ENCODE measurements around the gene FOSL2. TPM values are rescaled to one million over a fixed set of nuclear protein-coding genes. Genes with fewer than 3 reads are reported as not detected.

FOSL2 gene
- total and polyA plus RNA-seq, 8 donors = 11.7 to 114 (median 15.1) TPM

- DNase-seq (no peak), ATAC-seq (no peak)
- no peak overlapping the region for H3K27ac ChIP-seq
- peaks cover 0 to 11% of the 10 kb centered on the region in 2 donors for H3K4me1 ChIP-seq
- intact Hi-C loops (cut with DNase I) = no loop called here
- peaks cover 0 to 6% of the 10 kb centered on the region in 2 donors for H3K9me3 ChIP-seq
- H3K27me3 ChIP-seq = no peaks in the 10 kb centered on the region
- H3K4me3 ChIP-seq = no peak overlapping the region
- no peaks in the 10 kb centered on the region for H3K36me3 ChIP-seq
- no peak for TF ChIP-seq CTCF (IDR thresholded peaks at IDR 0.05)
Measured at GRCh38 chr2:28435241-28435640, 42.6 kb downstream of the FOSL2 start.

- no peak for DNase-seq
- no peak overlapping the region for H3K27ac ChIP-seq
- no peak for ATAC-seq
- no peaks in the 10 kb centered on the region for H3K36me3 ChIP-seq
- H3K9me3 ChIP-seq = peaks cover 0 to 6% of the 10 kb centered on the region in 2 donors
- TF ChIP-seq CTCF (IDR thresholded peaks at IDR 0.05) = no peak
- H3K4me1 ChIP-seq = peaks cover 0 to 10% of the 10 kb centered on the region in 2 donors
- no peak overlapping the region for H3K4me3 ChIP-seq
- intact Hi-C loops (cut with DNase I) = no loop called here
- H3K27me3 ChIP-seq = no peaks in the 10 kb centered on the region
Measured at GRCh38 chr2:28435814-28436351, 43.2 kb downstream of the FOSL2 start.

DNA sequence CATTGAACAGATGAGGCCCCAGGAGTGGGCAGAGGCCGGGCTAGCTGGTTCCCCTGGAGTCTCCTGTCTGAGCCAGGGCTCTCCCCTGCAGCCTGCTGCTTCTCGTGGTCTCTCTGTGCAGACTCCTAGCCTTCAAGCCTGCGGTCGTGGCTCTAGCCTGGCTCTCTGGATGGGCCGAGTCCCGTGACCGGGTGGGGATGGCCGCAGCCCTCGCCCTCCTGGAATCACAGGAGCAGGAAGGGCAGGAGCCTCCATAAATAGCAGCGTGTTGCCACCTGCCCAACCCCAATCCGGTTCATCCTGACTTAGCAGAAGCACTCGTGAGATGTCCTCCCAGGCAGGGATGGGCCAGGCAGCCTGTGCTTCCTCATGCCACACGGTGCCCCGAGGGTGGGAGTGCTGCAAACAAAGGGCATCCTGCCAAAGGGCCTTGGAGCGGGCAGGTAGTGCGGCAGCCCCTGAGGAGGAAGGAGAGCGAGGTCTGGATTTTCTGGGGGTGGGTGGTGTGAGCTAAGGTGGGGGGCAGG is 43.9 kb downstream of the FOSL2 start:
- H3K36me3 ChIP-seq = no peaks in the 10 kb centered on the region
- no peak overlapping the region for H3K4me3 ChIP-seq
- no peaks in the 10 kb centered on the region for H3K27me3 ChIP-seq
- H3K4me1 ChIP-seq = peaks cover 0 to 4% of the 10 kb centered on the region in 2 donors
- no peak for TF ChIP-seq CTCF (IDR thresholded peaks at IDR 0.05)
- intact Hi-C loops (cut with DNase I) = no loop called here
- H3K27ac ChIP-seq = no peak overlapping the region
- H3K9me3 ChIP-seq = peaks cover 0 to 6% of the 10 kb centered on the region in 2 donors
- DNase-seq (no peak), ATAC-seq (peak; percentile 15)

GRCh38 chr2:28437149-28437835 is 44.6 kb downstream of the FOSL2 start:
- Histone ChIP-seq H3K27ac (no peak overlapping the region), H3K36me3 (no peaks in the 10 kb centered on the region), H3K27me3 (no peaks in the 10 kb centered on the region), H3K4me1 (peaks cover 0 to 3% of the 10 kb centered on the region in 2 donors), H3K9me3 (peaks cover 0 to 6% of the 10 kb centered on the region in 2 donors), H3K4me3 (no peak overlapping the region)
- TF ChIP-seq CTCF (IDR thresholded peaks at IDR 0.05) = no peak
- intact Hi-C loops (cut with DNase I) = no loop called here
- DNase-seq (peak in 1 of 4 donors; percentile 86), ATAC-seq (peak; percentile 63)

- DNase-seq = no peak
- Histone ChIP-seq H3K4me3 (no peak overlapping the region), H3K36me3 (no peaks in the 10 kb centered on the region), H3K27me3 (no peaks in the 10 kb centered on the region), H3K27ac (no peak overlapping the region), H3K4me1 (no peaks in the 10 kb centered on the region), H3K9me3 (peaks cover 0 to 6% of the 10 kb centered on the region in 2 donors)
- no peak for TF ChIP-seq CTCF (IDR thresholded peaks at IDR 0.05)
- ATAC-seq = no peak
- intact Hi-C loops (cut with DNase I) = no loop called here
Measured at GRCh38 chr2:28437918-28438317, 45.3 kb downstream of the FOSL2 start.

Measured in left lung (tissue), 10 donors.